HG03378 (cell line): ENCODE measurements around the gene MVK.
"Not testable (repeated sequence)": the region's sequence is repeated elsewhere in the genome, so short reads cannot be mapped to it uniquely, and the experiment has no call there.

ENCODE experiments used
- ATAC-seq: cut with Tn5 transposase; IDR thresholded peaks from one replicate; pipeline ENCODE4 v1.9.1; 2021; ENCODE audit warnings: mild to moderate bottlenecking, moderate library complexity; ENCODE audit not compliant: unreplicated experiment

Gene MVK

DNA sequence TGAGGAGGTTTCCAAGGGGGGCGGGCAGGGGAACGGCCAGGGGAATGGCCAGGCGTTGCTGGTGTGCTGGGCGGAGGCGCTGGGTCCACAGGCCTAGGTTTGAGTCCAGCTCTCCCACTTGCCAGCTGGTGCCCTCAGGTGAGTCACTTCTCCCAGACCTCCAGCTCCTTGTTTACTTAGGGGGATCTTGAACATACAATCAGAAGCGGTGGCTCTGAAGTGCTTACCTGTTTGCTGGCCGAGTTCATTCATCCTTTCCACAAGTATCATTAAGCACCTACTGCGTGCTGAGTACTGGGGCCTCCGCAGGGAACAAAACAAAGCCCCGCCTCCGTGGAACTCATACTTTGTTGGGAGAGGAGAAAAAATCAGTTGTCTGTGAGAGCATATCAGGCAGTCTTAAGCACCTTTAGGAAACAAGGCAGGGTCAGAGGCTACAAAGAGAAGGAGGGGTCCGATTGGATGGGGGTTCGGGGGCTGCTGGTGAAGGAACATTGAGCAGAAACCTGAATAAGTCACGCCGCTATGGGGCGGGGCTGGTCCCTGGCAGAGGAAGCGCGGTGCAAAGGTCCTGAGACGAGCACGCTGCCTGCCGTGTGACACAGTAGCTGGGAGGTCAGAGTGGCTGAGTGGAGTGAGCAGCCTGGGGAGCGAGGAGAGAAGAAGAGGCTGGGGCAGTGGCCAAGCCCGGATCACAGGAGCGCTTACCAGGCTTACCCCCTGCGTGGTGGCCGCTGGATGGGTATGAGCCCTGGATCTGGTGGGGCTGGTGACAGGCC, 15.1 kb downstream of the MVK start:
- ATAC-seq: no peak

DNA sequence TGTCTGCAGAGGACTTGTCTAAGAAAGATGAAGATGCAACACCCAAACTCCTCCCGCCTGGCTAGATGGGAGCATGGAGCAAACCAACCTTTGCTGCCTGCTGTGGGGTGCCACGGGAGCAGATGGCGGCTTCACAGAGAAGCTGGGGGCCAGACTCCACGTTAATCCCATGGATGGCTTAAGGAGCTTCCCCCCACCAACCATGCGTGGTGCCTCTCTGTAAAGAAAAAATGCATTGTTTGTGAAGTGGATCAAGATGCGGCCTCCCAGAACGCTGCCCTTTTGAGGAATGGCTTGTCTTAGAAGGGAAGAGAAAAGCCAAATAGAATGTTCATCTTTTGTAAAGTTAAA, 15.6 kb downstream of the MVK start:
- ATAC-seq: no peak

DNA sequence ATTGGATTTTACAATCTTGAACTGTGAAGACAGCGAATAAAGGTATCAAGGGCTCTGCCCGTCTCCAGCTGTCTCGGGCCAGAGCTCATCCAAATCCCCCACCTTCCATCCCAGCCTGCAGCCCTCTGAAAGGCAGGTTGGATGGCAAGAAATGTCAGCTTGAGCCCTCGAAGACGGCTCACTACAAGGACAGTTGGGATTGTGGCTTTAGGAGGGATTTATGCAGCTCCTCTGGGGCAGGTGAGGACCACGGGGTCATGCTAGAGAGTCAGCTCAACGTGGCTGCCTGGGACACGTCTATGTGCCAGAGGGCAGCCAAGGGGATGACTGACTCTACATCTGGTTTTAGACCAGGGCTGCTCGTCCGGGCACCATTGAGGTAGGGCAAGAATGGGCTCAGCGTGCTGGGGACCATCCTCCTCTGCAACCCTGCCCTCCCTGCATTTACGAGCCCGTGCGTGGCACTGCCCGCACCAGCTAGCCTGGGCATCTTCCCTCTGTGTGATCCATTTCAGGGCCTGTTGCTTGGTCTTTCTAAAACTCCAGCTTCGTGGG, 16.2 kb downstream of the MVK start:
- ATAC-seq: no peak

DNA sequence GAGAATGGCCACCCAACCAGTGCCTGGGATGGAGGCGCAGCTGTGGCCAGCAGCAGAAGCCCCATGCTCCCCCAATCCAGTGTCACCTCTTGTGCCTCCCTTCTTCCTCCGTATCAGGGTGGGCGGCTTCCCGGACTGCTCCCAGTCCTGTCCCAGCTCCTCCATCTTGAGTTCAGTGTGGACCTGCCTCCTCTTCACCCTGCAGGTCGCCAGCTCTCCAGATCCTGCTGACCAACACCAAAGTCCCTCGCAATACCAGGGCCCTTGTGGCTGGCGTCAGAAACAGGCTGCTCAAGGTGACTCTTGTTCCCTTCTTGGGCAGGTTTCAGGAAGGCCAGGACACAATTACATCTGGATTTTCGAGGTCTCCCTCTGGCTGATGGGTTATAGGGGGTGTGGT, 17.0 kb downstream of the MVK start:
- no peak for ATAC-seq

DNA sequence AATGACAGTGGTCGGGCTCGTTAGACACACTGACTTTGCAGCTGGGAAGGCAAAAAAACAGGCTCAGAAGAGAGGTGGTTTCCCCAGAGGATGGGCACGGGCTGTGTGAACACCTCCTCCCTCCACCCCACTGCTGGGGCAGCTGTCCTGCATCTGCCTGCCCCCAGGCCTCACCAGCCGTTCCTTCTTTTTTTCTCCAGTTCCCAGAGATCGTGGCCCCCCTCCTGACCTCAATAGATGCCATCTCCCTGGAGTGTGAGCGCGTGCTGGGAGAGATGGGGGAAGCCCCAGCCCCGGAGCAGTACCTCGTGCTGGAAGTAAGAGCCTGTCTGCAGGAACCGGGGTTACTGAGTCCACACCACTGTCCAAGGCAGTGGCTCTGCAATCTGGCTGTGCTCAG, 17.4 kb downstream of the MVK start:
- no peak for ATAC-seq

DNA sequence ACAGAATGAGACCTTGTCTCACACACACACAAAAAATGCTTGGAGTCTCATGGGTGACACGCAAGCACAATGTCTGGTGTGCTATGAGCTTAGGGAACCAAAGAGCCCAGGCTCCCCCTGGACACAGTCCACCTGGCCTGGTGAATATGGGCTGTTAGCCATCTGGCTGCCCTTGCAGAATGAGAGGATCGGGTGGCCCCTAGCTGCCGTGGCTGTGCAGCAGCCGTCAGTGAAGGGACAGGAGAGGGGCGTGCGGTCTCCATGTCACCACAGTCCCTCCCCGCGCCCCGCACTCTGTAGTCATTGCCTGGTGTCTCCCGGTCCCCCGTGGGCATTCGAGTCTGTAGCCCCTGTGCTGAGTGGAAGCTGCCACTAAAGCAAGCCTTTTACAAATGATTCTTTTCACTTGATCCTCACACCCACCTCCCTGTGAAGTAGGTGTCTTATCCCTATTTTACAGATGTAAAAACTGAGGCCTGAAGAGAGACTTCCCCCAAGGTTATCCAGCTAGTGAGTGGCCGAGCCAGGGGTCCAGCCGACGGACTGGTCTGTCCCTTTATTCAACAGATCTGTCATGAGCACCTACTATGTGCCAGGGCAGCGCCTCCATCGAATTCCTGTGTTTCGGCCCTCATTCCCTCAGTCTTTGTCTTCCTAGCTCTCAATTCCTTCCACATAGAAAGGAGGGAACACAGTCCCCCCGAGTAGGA, 18.8 kb downstream of the MVK start:
- no peak for ATAC-seq

DNA sequence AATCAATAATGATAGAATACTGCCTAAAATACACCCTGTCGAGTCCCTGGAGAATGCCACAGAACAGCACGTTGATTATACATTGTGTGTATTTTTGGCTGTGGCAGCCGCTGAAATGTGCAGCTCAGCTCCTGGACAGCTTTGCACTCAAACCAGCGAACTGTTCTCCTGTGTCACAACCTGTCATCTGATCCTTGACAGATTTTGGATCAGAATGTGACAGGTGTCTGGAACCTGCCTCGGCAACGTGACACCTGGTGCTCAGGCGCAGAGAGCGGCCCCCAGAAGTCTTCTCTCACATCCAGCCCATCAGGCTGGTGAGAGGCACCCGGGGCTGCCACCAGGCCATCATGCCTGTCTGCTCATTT, 19.3 kb downstream of the MVK start:
- no peak for ATAC-seq

DNA sequence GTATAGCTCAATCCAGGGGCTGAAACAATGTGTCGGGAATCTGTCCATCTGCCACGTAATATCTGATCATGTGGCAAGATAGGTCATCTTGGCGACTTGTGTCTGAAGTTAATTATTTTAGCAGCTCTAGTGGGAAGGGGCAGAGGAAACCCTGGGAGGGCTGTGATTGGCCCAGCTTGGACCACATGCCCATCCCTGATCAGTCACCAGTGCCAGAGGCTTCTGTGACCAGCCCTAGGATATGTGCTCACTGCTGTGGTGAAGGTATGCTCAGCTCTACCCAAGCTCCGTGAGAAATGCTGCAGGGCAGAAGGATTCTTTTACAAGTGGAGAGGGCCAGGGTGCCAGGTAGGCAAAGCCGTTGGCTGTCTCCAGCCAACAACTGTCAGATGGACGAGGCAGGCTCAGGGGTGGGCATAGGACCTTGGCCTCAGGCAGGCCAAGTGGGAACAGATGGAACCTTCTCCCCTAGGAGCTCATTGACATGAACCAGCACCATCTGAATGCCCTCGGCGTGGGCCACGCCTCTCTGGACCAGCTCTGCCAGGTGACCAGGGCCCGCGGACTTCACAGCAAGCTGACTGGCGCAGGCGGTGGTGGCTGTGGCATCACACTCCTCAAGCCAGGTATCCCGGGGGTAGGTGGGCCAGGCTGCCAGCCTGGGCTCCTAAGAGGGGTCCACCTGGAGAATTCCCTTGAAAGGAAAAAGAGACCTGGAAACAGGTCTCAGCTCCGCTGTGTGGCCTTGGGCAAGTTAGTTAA, 21.1 kb downstream of the MVK start:
- no peak for ATAC-seq

DNA sequence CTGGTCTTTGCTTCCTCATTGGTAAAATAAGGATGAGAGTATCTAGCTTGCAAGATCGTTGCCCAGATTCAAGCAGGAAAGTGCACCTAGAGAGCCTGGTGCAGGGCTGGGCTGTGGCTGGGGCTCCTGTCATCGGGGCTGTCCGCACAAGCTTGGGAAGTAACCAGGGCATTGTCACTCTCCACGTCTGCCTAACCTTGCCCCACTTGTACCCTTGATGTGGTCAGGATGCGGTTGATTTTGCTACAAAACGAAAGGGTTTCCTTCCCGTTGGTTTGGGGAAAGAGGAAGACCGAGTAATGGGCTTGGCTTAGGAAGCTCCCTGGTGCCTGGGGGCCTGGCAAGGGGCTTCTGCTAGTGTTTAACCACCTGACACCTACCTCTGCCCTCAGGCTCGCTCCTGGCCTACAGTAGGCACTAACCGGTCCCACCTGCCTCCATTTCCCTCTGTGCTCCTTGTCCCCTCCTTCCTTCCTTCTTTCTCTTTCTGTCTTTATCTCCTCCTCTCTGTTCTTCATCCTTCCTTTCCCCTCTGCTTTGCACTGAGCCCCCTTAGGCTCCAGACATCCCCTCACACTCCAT, 21.8 kb downstream of the MVK start:
- ATAC-seq: no peak

DNA sequence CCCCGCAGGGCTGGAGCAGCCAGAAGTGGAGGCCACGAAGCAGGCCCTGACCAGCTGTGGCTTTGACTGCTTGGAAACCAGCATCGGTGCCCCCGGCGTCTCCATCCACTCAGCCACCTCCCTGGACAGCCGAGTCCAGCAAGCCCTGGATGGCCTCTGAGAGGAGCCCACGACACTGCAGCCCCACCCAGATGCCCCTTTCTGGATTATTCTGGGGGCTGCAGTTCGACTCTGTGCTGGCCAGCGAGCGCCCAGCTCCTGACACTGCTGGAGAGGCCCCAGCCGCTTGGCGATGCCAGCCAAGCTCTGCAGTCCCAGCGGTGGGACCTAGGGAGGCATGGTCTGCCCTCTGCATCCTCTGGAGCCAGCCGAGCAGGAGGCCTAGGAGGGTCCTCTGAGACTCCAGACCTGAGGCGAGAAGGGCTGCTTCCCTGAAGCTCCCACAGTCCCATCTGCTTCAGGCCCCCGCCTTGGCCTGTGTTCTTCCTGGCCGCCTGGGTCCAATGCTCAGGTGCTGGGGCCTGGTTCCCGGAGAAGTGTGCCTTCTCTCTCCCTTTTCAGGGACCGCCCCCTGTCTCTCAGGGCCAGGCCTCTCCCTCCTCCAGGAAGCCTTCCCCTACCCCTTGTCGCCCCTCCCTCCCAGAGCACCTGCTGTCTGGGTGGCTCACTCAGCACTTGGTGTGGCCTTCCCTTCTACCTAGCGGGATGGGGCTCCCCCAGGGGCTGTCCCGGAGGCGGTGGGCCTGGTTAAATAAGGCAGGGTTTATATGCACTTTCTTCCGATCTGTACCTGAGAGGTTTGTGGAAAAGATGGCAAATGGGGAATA, 23.0 kb downstream of the MVK start:
- ATAC-seq: no peak

DNA sequence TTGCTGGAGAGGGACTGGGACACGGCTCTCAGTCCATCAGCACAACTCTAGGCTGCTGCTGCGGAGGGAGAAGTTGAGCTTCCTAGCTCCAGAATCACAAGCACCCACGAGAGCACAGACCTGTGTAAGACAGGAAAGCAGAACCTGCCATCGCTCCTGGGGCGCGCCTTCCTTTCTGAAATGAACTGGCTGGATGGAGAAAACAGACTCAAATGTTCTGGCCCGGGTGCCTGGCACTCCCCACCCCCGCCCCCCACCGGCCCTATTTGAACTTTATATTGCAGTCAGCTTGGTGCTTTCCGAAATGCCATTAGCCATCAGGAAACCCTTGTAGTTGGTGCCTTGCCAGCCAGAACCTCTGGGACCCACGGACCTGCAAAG, 23.8 kb downstream of the MVK start:
- ATAC-seq: no peak

DNA sequence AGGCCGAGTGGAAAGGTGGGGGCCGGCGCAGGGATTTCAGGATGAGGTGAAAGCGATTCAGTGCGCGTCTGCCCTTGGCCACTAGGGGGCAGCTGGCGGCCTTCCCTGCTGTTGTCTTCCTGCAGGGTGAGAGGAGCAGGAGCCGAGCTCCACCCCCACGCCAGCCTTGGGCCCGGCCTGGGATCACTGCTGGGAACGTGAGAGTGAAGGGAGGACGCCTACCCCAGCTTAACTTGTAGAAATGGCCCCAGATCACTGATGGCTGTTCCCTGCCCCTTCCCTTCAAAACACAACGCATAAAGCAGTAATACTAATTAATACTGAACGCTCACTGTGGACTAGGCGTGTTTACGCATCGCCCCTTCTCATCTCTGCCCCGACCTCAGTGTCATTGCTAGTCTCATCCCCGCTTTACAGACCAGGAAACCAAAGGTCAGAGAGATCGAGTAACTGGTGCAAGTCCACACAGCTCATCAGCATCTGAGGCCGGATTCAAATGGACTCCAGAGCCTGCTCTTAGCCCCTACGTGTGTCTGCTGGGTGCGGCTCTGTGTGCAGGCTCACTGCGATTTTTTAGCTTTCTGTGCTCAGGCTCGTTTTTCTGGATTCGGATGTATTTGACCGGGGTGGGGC, 24.3 kb downstream of the MVK start:
- ATAC-seq: no peak

DNA sequence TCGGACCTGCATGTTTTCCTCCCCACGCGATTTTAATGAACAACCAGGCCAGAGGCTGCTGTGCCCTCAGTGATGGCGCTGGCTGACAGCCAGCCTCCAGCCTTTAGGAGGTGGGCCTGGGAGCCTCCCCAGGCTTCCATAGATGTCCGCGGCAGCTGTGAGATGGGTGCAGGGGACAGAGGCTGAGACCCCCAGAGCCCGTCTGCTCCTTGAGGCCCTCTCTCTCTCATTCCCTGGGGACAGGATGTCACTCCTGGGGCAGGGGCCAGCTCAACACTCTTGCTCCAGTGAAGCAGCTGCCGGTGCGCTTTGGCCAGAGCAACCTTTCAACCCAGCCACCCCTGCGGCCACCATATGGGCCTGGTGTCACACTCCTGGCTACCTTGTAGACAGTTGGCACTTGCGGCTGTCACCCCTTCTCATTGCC, 24.8 kb downstream of the MVK start:
- no peak for ATAC-seq

DNA sequence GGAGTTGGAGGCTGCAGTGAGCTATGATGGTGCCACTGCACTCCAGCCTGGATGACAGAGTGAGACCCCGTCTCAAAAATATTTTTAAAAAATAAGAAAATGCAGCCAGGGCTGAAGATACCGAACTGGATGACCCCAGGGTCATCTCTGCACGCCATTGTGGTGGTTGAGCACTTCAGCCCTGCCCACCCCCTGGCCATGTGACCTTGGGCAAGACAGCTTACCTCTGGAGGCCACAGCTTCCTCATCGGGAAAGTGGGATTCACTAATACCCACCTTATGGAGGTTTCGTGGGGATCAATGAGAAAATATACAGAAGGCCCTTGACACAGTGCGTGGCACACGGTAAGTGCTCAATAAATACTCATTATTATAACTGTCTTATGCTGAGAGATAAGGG, 25.5 kb downstream of the MVK start:
- no peak for ATAC-seq

DNA sequence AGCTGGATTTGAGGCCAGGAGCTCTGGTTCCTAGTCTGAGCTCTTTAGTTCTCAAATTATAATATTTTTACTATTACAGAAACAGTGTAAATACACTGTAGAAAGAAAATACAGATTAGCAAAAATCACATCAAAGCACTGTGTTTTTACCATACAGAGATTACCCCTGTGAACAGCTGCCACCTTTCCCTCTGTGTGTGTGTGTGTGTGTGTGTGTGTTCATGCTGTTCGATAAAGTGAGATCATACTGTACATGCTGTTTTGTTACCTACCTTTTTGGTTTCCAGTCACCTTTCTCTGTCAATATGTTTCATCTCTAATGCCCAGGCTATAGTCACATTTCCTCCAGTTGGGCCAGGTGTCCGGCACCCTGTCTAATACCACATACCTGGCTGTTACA, 26.9 kb downstream of the MVK start:
- no peak for ATAC-seq

DNA sequence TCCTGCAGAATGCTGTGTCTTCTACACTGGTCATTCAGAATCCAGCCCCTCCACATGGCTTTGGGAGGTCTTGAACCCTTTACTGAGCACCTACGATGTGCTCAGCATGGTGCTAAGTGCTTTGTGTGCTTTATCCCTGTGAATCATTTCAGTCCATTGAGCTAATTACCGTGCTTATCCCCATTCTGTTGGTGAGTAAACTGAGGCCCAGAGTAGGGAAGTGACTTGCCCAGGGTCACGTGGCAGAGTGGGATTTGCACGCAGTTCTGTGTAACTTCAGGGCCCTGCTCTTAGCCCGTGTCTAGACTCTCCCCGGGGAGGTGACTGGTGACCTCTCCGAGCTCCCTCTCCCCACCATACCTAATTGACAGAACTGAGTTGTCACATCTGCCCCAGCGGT, 27.4 kb downstream of the MVK start:
- ATAC-seq: no peak

DNA sequence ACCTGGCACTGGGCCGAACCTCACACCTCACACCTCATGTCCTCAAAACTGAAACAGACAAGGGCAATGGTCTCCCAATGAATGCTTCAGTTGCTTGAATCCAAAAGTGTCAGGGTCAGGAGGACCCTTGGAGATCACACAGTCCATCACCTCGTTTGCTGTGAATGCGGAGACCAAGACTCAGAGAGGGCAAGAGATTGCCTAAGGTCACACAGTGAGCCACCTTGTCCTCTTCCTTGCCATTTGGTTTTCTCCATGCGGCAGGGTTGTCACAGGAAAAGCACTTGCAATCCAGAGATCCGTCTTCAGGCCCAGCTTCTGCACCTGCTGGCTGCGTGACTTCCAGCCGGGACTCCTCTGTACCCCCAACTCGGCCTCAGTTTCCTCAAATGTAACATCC, 28.0 kb downstream of the MVK start:
- no peak for ATAC-seq

DNA sequence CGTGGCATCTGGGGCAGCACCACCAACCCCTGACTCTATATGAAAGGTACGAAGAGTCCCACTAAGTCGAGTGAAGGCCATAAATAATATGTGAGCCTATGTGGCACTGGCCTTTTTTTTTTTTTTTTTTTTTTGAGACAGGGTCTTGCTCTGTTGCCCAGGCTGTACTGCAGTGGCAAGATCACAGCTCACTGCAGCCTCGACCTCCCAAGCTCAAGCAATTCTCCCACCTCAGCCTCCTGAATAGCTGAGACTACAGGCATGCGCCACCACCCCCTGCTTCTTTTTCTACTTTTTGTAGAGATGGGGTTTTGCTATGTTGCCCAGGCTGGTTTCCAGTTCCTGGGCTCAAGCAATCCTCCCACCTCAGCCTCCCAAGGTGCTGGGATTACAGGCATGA, 28.5 kb downstream of the MVK start:
- ATAC-seq: not testable (repeated sequence)

DNA sequence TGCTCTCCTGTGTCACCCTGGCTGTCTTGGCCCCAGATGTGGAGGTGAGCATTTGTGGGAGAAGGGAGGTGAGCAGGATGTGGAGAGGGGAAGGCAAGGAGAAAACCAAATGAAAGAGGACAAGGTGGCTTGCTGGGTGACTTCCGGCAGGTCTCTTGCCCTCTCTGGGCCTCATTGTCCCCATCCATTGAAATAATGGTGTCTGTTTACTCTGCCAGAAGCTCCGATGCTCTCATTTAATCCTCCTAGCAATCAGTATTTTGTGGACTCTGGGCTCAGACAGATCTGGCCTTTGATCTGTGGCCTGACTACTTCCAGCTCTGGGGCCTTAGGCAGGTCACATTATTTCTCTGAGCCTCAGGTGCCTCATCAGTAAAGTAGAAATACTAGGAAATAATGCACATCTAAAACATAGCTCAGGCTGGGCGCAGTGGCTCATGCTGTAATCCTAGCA, 30.6 kb downstream of the MVK start:
- no peak for ATAC-seq

DNA sequence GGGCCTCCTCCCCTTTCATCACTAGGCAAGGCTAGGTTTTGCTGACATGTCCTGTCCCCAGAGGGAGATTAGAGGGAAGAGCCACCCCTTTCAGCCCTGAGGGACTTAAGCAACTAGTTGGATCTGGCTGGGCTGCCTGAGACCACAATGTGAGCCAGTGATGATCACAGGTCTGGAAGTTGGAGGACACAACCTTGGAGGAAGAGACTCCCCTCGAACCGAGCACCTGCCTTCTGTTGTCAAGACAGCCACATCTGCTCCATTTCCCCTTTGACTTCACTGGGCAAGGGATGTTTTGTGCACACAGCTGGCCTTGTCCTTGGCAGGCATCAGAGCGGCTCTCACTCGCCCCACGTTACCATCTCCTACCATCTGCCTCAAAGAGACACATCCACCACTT, 31.4 kb downstream of the MVK start:
- ATAC-seq: no peak
